Gastrocnemius medialis (tissue), 4 donors: ENCODE data around the gene IGFBP2.

Experiments used
- POLR2A ChIP-seq, 2 donors: fragments of 450-650 bp; IDR thresholded peaks; one replicate each; pipeline ENCODE4 v1.6.1; 2017; ENCODE audit warnings: antibody characterized with exemption in 2 of 2, mild to moderate bottlenecking in 2 of 2, moderate library complexity in 2 of 2
- TF ChIP-seq, protein P1 (sequence below), 5 experiments: fragments of 450-650 bp in 3 of 5; fragments of 200-600 bp in 2 of 5; sonication (generic) in 2 of 5; IDR thresholded peaks in 4 of 5; conservative IDR thresholded peaks in 1 of 5; 1 replicate in 4 of 5; 2 replicates in 1 of 5; pipeline ENCODE4 v1.5.1; 2016 to 2019; ENCODE audit warnings: antibody characterized with exemption in 5 of 5, mild to moderate bottlenecking in 3 of 5, moderate library complexity in 3 of 5

DNA sequence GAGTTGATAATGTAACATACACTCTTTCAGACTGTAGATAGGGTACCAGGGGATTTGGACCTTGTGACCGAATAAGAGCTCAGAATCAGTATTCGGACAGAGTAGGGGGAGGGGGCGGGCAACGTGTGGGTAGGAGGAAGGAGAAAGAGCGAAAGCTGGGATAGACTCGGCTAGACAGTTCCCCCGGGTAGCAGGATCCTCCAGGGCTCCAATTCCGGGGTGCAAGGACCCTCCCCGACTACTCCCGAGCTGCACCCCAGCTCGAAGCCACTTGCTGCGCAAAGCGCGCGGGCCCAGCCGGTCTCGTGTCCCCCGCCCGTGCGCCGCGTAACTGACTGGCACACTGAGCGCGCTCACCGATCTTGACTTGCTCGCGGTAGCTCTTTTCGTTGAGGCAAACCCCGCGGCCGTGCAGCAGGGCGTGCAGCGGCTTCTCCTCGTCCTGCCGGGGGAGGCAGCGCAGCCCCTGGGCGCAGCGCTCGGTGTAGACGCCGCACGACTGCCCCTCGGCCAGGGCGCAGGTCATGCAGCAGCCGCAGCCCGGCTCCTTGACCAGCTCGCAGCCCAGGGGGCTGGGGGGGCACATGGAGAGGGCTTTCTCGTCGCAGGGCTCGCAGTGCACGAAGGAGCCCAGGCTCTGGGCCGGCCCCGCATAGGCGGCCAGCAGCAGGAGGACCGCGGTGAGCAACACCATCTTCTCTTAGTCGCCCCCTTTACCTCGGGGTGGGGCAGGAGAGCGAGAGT lies 61.0 kb downstream of the IGFBP2 start:
- TF ChIP-seq, protein P1, sequence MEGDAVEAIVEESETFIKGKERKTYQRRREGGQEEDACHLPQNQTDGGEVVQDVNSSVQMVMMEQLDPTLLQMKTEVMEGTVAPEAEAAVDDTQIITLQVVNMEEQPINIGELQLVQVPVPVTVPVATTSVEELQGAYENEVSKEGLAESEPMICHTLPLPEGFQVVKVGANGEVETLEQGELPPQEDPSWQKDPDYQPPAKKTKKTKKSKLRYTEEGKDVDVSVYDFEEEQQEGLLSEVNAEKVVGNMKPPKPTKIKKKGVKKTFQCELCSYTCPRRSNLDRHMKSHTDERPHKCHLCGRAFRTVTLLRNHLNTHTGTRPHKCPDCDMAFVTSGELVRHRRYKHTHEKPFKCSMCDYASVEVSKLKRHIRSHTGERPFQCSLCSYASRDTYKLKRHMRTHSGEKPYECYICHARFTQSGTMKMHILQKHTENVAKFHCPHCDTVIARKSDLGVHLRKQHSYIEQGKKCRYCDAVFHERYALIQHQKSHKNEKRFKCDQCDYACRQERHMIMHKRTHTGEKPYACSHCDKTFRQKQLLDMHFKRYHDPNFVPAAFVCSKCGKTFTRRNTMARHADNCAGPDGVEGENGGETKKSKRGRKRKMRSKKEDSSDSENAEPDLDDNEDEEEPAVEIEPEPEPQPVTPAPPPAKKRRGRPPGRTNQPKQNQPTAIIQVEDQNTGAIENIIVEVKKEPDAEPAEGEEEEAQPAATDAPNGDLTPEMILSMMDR (IDR thresholded peaks at IDR 0.05 in 4 of 5, conservative IDR thresholded peaks at IDR 0.05 in 1 of 5), result no peak
- TF ChIP-seq POLR2A (IDR thresholded peaks at IDR 0.05), result peak; percentile 68 to 77
